ENCODE data around the gene RABEP1. TPM values are rescaled to one million over a fixed set of nuclear protein-coding genes. Genes with fewer than 3 reads are reported as not detected.

Gene RABEP1
- total RNA-seq, 1 experiment from 2014 or later, result 36.7 TPM

- DNase-seq (ENCODE audit: low read depth), result no peak
Measured at GRCh38 chr17:5269241-5269960, 12.7 kb upstream of the RABEP1 start.

GRCh38 chr17:5272322-5272721 is 9.8 kb upstream of the RABEP1 start:
- no peak for DNase-seq (ENCODE audit: low read depth)

- DNase-seq (ENCODE audit: low read depth), result no peak
Measured at GRCh38 chr17:5282642-5283217, 646 bp downstream of the RABEP1 start.

- no peak for DNase-seq (ENCODE audit: low read depth)
Measured at GRCh38 chr17:5283571-5284315, 1.7 kb downstream of the RABEP1 start.

- no peak for DNase-seq (ENCODE audit: low read depth)
Measured at GRCh38 chr17:5284681-5285080, 2.6 kb downstream of the RABEP1 start.

- no peak for DNase-seq (ENCODE audit: low read depth)
Measured at GRCh38 chr17:5286846-5287245, 4.8 kb downstream of the RABEP1 start.

- DNase-seq (ENCODE audit: low read depth), result no peak
Measured at GRCh38 chr17:5291683-5292350, 9.7 kb downstream of the RABEP1 start.

GRCh38 chr17:5297245-5297644 is 15.2 kb downstream of the RABEP1 start:
- no peak for DNase-seq (ENCODE audit: low read depth)

GRCh38 chr17:5299383-5299782 is 17.3 kb downstream of the RABEP1 start:
- DNase-seq (ENCODE audit: low read depth), result no peak

GRCh38 chr17:5304636-5305035 is 22.6 kb downstream of the RABEP1 start:
- DNase-seq (ENCODE audit: low read depth), result no peak

- no peak for DNase-seq (ENCODE audit: low read depth)
Measured at GRCh38 chr17:5309851-5310250, 27.8 kb downstream of the RABEP1 start.

GRCh38 chr17:5325851-5326250 is 43.8 kb downstream of the RABEP1 start:
- DNase-seq (ENCODE audit: low read depth), result no peak

- no peak for DNase-seq (ENCODE audit: low read depth)
Measured at GRCh38 chr17:5329784-5330557, 47.9 kb downstream of the RABEP1 start.

- no peak for DNase-seq (ENCODE audit: low read depth)
Measured at GRCh38 chr17:5330981-5331380, 48.9 kb downstream of the RABEP1 start.

GRCh38 chr17:5331506-5331905 is 49.4 kb downstream of the RABEP1 start:
- no peak for DNase-seq (ENCODE audit: low read depth)

GRCh38 chr17:5344914-5345313 is 62.8 kb downstream of the RABEP1 start:
- no peak for DNase-seq (ENCODE audit: low read depth)

- no peak for DNase-seq (ENCODE audit: low read depth)
Measured at GRCh38 chr17:5352681-5353289, 70.7 kb downstream of the RABEP1 start.

- DNase-seq (ENCODE audit: low read depth), result no peak
Measured at GRCh38 chr17:5354310-5354709, 72.2 kb downstream of the RABEP1 start.

GRCh38 chr17:5354886-5355415 is 72.9 kb downstream of the RABEP1 start:
- no peak for DNase-seq (ENCODE audit: low read depth)

GRCh38 chr17:5355421-5356129 is 73.5 kb downstream of the RABEP1 start:
- DNase-seq (ENCODE audit: low read depth), result no peak
